Ureter (tissue), 1 donor: ENCODE data around the gene PRDM5. TPM values are rescaled to one million over a fixed set of nuclear protein-coding genes. Genes with fewer than 3 reads are reported as not detected.

ENCODE experiments used
- DNase-seq: peaks from one replicate; pipeline ENCODE4 v3.0.0-alpha.2; 2020; ENCODE audit warnings: low spot score
- total RNA-seq: library from RNA; stranded (reverse); gene quantifications from one replicate; pipeline ENCODE4 v1.2.4, GENCODE V29; 2023
- donor health status: DM: yes; HTN: yes; CAD: no.

Gene PRDM5
- total RNA-seq, 1 donor from 2014 or later = 26.3 TPM

- DNase-seq = no peak
Observed at GRCh38 chr4:120704538-120704937, 218.0 kb downstream of the PRDM5 start.

GRCh38 chr4:120703908-120704307 is 218.6 kb downstream of the PRDM5 start:
- no peak for DNase-seq

GRCh38 chr4:120699354-120699753 is 223.2 kb downstream of the PRDM5 start:
- no peak for DNase-seq

- no peak for DNase-seq
Observed at GRCh38 chr4:120694973-120695372, 227.6 kb downstream of the PRDM5 start.

GRCh38 chr4:120693816-120694215 is 228.7 kb downstream of the PRDM5 start:
- no peak for DNase-seq

- DNase-seq = no peak
Observed at GRCh38 chr4:120692964-120693363, 229.6 kb downstream of the PRDM5 start.

GRCh38 chr4:120691536-120691935 is 231.0 kb downstream of the PRDM5 start:
- DNase-seq = no peak

GRCh38 chr4:120691106-120691505 is 231.4 kb downstream of the PRDM5 start:
- DNase-seq = no peak

- no peak for DNase-seq
Observed at GRCh38 chr4:120688791-120689190, 233.7 kb downstream of the PRDM5 start.

GRCh38 chr4:120685756-120686278 is 236.7 kb downstream of the PRDM5 start:
- no peak for DNase-seq

- DNase-seq = no peak
Observed at GRCh38 chr4:120683897-120684540, 238.5 kb downstream of the PRDM5 start.

- DNase-seq = no peak
Observed at GRCh38 chr4:120682981-120683380, 239.5 kb downstream of the PRDM5 start.

GRCh38 chr4:120680647-120681228 is 241.8 kb downstream of the PRDM5 start:
- no peak for DNase-seq

GRCh38 chr4:120673696-120674095 is 248.8 kb downstream of the PRDM5 start:
- no peak for DNase-seq

- DNase-seq = no peak
Observed at GRCh38 chr4:120672558-120673147, 249.9 kb downstream of the PRDM5 start.

- DNase-seq = no peak
Observed at GRCh38 chr4:120672076-120672475, 250.4 kb downstream of the PRDM5 start.

GRCh38 chr4:120671538-120671937 is 251.0 kb downstream of the PRDM5 start:
- no peak for DNase-seq

GRCh38 chr4:120667102-120667501 is 255.4 kb downstream of the PRDM5 start:
- DNase-seq = no peak

GRCh38 chr4:120664851-120665250 is 257.7 kb downstream of the PRDM5 start:
- DNase-seq = no peak

- no peak for DNase-seq
Observed at GRCh38 chr4:120659616-120660170, 262.8 kb downstream of the PRDM5 start.

- DNase-seq = no peak
Observed at GRCh38 chr4:120658772-120659171, 263.8 kb downstream of the PRDM5 start.

GRCh38 chr4:120653804-120654573 is 268.5 kb downstream of the PRDM5 start:
- no peak for DNase-seq
